OCI-LY7 (cell line): ENCODE data around the gene GRHL1. TPM values are rescaled to one million over a fixed set of nuclear protein-coding genes. Genes with fewer than 3 reads are reported as not detected.
A peak's percentile ranks its signal among the peaks of the same experiment; 100 is the strongest.

ENCODE experiments used
- Bru-seq: library from RNA; stranded (reverse); fragments of 400-500 nt; gene quantifications from one replicate; lab custom pipeline; 2021; lab: Mats Ljungman, UMichigan
- BruChase-seq, 2 experiments: library from RNA; stranded (reverse); fragments of 400-500 nt; gene quantifications; one replicate each; lab custom pipeline; 2021; lab: Mats Ljungman, UMichigan
- BruUV-seq: library from RNA; stranded (reverse); fragments of 400-500 nt; replicated peaks from 2 replicates; lab custom pipeline; 2021; lab: Mats Ljungman, UMichigan
- CTCF ChIA-PET: fragments of 300-600 bp; sonication (Branson Sonifier 250); formaldehyde crosslinking; loops from one replicate; lab custom pipeline; 2022; ENCODE audit warnings: antibody characterized with exemption; ENCODE audit not compliant: unreplicated experiment; lab: Charles Lee
- POLR2A ChIA-PET: fragments of 300-600 bp; sonication (Branson Sonifier 250); formaldehyde crosslinking; loops from one replicate; lab custom pipeline; 2022; ENCODE audit warnings: antibody characterized with exemption; lab: Charles Lee
- DNase-seq: peaks from one replicate; pipeline ENCODE4 v3.0.0-alpha.2; 2015; ENCODE audit warnings: low spot score
- H2AFZ ChIP-seq: fragments of 200-600 bp; sonication (generic), shearing (Covaris generic); 2 replicates; pipeline ENCODE4 v1.6.1; 2014; ENCODE audit warnings: mild to moderate bottlenecking, antibody characterized with exemption, low read length, moderate library complexity
- H3K27ac ChIP-seq: fragments of 200-600 bp; sonication (generic); 2 replicates; pipeline ENCODE4 v1.5.1; 2014; ENCODE audit warnings: mixed run types, low read depth, mild to moderate bottlenecking, moderate library complexity, low read length, inconsistent platforms; ENCODE audit not compliant: poor library complexity, severe bottlenecking
- H3K36me3 ChIP-seq: fragments of 200-600 bp; sonication (generic); 2 replicates; pipeline ENCODE4 v1.6.1; 2014; ENCODE audit warnings: mild to moderate bottlenecking, antibody characterized with exemption, low read length, moderate library complexity, mixed read lengths; ENCODE audit not compliant: insufficient read depth
- H3K4me1 ChIP-seq: fragments of 200-600 bp; sonication (generic); 2 replicates; pipeline ENCODE4 v1.5.1; 2014; ENCODE audit warnings: mild to moderate bottlenecking, low read length; ENCODE audit not compliant: insufficient read depth, poor library complexity, severe bottlenecking
- H3K4me2 ChIP-seq: fragments of 200-600 bp; sonication (generic); 2 replicates; pipeline ENCODE4 v1.6.1; 2014; ENCODE audit warnings: mild to moderate bottlenecking, low read length
- H3K4me3 ChIP-seq: fragments of 200-600 bp; sonication (generic); 2 replicates; pipeline ENCODE4 v1.5.1; 2014; ENCODE audit warnings: mild to moderate bottlenecking, low read depth, low read length; ENCODE audit not compliant: poor library complexity, severe bottlenecking
- H3K79me2 ChIP-seq: fragments of 200-600 bp; sonication (generic); 2 replicates; pipeline ENCODE4 v1.6.1; 2016; ENCODE audit warnings: low read depth, mild to moderate bottlenecking, low read length, moderate library complexity, mixed read lengths; ENCODE audit not compliant: insufficient read depth
- H3K9me2 ChIP-seq: fragments of 200-600 bp; sonication (generic); 2 replicates; pipeline ENCODE4 v1.6.1; 2016; ENCODE audit warnings: mild to moderate bottlenecking, low read length, mixed read lengths; ENCODE audit not compliant: insufficient read depth
- H3K9me3 ChIP-seq: fragments of 200-600 bp; sonication (generic); 2 replicates; pipeline ENCODE4 v1.6.1; 2014; ENCODE audit warnings: mild to moderate bottlenecking, mixed run types, low read length, mixed read lengths
- H4K20me1 ChIP-seq: fragments of 200-600 bp; sonication (generic); 2 replicates; pipeline ENCODE4 v1.6.1; 2014; ENCODE audit warnings: mild to moderate bottlenecking, antibody characterized with exemption, low read length, moderate library complexity, mixed read lengths; ENCODE audit not compliant: insufficient read depth
- CTCF ChIP-seq: fragments of 200-600 bp; sonication (generic); conservative IDR thresholded peaks from 2 replicates; pipeline ENCODE4 v1.5.1; 2014; ENCODE audit warnings: mild to moderate bottlenecking, antibody characterized with exemption, low read length, moderate library complexity, mixed read lengths
- EZH2phosphoT487 ChIP-seq: fragments of 200-600 bp; sonication (generic); IDR thresholded peaks from 2 replicates; pipeline ENCODE4 v1.6.1; 2018; ENCODE audit warnings: low read depth, borderline replicate concordance, mild to moderate bottlenecking, mixed run types, antibody characterized with exemption, low read length, moderate library complexity, mixed read lengths
- intact Hi-C: fragments of 100-400 bp; cut with micrococcal nuclease; formaldehyde crosslinking; loops from one replicate; pipeline ENCODE4 v1.10.0; 2022; ENCODE audit not compliant: unreplicated experiment
- long read RNA-seq: library from polyadenylated mRNA; stranded (forward); transcript quantifications from one replicate; pipeline ENCODE4 v2.0.0, GENCODE V29; 2022
- total RNA-seq, 2 experiments: library from RNA; depleted of rRNA in 1 of 2; stranded (reverse); fragments of >200 nt in 1 of 2; shearing (Covaris generic) in 1 of 2; gene quantifications; 2 replicates each; pipeline ENCODE4 v1.2.3, GENCODE V29; 2014 to 2022

Gene GRHL1
- total RNA-seq (2014; rRNA removed; shearing (Covaris generic)): 0.19 and 2.4 TPM in 2 replicates
- 1.2 and 2.5 TPM in 2 replicates for total RNA-seq (2022)
- percentile 40 among the genes with signal in this experiment for Bru-seq, nascent RNA
- BruChase-seq, experiment 1, labeled RNA remaining after a 6-hour chase: percentile 28 among the genes with signal in this experiment
- BruChase-seq, experiment 2, labeled RNA remaining after a 2-hour chase: percentile 34 among the genes with signal in this experiment
- long read RNA-seq, partial matches to known transcripts: 1 of 2 reads
- long read RNA-seq, other reads (novel, unspliced or antisense): 0 of 2 reads

- Histone ChIP-seq H2AFZ (peak within 1 kb of the TSS; percentile 91), H3K27ac (no peak within 1 kb of the TSS), H4K20me1 (no peaks in the 10 kb centered on the region), H3K4me1 (peaks cover 12% of the 10 kb centered on the region), H3K36me3 (no peaks in the 10 kb centered on the region), H3K4me3 (peak within 1 kb of the TSS; percentile 77), H3K4me2 (peak within 1 kb of the TSS; percentile 78), H3K79me2 (no peaks in the 10 kb centered on the region), H3K9me2 (no peaks in the 10 kb centered on the region), H3K9me3 (no peaks in the 10 kb centered on the region)
- POLR2A ChIA-PET: no interaction called here
- intact Hi-C loops: loop anchor here (1.0 to 10.0 kb wide), 3 partner anchors 93 to 493 kb away; partner anchors contain the start of gene ODC1
- TF ChIP-seq EZH2phosphoT487 (no peak), CTCF (no peak)
- CTCF ChIA-PET: no interaction called here
- no TSS peak for BruUV-seq
- peak; percentile 93 for DNase-seq
These were observed at the start of gene GRHL1 for GRCh38 chr2:9951522-9952285. TSS of gene GRHL1 (plus strand) at chr2:9951693. CDS start at chr2:9951834, 141 bp downstream.

GRCh38 chr2:9905413-9905812 is 46.1 kb upstream of the GRHL1 start:
- intact Hi-C loops: no loop called here
- POLR2A ChIA-PET: no interaction called here

More at GRCh38 chr2:9905413-9905812, 46.1 kb upstream of the GRHL1 start:
- H2AFZ ChIP-seq: no peak overlapping the region
- no peak overlapping the region for H3K4me2 ChIP-seq
- CTCF ChIA-PET: no interaction called here
- peaks cover 18% of the 10 kb centered on the region for H3K36me3 ChIP-seq
- no peaks in the 10 kb centered on the region for H3K4me1 ChIP-seq
- no peaks in the 10 kb centered on the region; the same call in 1 of the 2 replicates for H3K79me2 ChIP-seq
- no peak for TF ChIP-seq CTCF
- TF ChIP-seq EZH2phosphoT487: no peak
- no peaks in the 10 kb centered on the region for H3K9me2 ChIP-seq
- H3K27ac ChIP-seq: no peak overlapping the region
- DNase-seq: no peak
- H4K20me1 ChIP-seq: no peaks in the 10 kb centered on the region; the same call in 1 of the 2 replicates
- no peak overlapping the region for H3K4me3 ChIP-seq
- H3K9me3 ChIP-seq: no peaks in the 10 kb centered on the region
- no TSS peak for BruUV-seq
